Measurements from ENCODE around the gene SHROOM2.
A peak's percentile ranks its signal among the peaks of the same experiment; 100 is the strongest.
"Not testable (repeated sequence)": the region's sequence is repeated elsewhere in the genome, so short reads cannot be mapped to it uniquely, and the experiment has no call there.

The SHROOM2 gene, protein sequence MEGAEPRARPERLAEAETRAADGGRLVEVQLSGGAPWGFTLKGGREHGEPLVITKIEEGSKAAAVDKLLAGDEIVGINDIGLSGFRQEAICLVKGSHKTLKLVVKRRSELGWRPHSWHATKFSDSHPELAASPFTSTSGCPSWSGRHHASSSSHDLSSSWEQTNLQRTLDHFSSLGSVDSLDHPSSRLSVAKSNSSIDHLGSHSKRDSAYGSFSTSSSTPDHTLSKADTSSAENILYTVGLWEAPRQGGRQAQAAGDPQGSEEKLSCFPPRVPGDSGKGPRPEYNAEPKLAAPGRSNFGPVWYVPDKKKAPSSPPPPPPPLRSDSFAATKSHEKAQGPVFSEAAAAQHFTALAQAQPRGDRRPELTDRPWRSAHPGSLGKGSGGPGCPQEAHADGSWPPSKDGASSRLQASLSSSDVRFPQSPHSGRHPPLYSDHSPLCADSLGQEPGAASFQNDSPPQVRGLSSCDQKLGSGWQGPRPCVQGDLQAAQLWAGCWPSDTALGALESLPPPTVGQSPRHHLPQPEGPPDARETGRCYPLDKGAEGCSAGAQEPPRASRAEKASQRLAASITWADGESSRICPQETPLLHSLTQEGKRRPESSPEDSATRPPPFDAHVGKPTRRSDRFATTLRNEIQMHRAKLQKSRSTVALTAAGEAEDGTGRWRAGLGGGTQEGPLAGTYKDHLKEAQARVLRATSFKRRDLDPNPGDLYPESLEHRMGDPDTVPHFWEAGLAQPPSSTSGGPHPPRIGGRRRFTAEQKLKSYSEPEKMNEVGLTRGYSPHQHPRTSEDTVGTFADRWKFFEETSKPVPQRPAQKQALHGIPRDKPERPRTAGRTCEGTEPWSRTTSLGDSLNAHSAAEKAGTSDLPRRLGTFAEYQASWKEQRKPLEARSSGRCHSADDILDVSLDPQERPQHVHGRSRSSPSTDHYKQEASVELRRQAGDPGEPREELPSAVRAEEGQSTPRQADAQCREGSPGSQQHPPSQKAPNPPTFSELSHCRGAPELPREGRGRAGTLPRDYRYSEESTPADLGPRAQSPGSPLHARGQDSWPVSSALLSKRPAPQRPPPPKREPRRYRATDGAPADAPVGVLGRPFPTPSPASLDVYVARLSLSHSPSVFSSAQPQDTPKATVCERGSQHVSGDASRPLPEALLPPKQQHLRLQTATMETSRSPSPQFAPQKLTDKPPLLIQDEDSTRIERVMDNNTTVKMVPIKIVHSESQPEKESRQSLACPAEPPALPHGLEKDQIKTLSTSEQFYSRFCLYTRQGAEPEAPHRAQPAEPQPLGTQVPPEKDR (N-terminal part only)

DNA sequence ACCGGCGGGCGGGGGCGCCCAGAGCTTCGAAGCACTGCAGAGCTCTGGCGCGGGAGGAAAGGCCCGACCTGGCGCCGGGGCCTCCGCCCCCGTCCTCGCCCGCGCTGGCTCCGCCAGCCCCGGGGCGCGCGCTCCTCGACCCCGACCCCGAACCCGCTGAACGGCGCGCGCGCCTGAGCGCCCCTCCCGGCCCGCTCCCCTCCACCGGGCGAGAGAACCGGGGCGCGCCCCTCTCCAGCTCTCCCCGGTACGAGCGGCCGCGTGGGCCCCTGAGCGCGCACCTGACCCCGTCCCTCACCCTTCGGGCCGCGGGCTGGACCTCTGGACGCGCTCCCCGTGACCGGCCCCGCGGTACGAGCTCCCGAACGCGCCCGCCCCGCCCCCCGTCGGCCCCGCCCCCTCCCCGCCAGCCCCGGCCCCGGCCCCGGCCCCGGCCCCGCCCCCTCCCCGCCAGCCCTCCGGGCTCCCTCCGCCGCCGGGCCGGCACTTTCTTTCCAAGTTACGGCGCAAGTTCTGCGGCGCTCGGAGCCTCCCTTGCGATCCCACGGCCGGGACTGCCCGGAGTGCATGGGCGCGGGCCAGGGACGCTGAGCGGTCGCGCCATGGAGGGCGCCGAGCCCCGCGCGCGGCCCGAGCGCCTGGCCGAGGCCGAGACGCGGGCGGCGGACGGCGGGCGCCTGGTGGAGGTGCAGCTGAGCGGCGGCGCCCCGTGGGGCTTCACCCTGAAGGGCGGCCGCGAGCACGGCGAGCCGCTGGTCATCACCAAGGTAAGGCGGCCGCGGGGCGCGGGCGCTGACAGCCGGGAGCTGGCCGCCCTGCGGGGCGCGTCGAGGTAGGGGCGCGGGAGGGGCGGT lies at the start of gene SHROOM2:
SHROOM2 (plus strand) TSS at position 486 of the 854 bp plus-strand sequence; CDS start at position 603, 117 bp downstream.
- peak in 1 of 2 experiments; percentile 24 for DNase-seq

GRCh38 chrX:9737363-9737762 lies 48.9 kb upstream of the SHROOM2 start:
- no peak for DNase-seq

- DNase-seq = no peak
Measured at GRCh38 chrX:9738151-9738550, 48.1 kb upstream of the SHROOM2 start.

GRCh38 chrX:9739130-9739529 lies 47.1 kb upstream of the SHROOM2 start:
- no peak for DNase-seq

DNA sequence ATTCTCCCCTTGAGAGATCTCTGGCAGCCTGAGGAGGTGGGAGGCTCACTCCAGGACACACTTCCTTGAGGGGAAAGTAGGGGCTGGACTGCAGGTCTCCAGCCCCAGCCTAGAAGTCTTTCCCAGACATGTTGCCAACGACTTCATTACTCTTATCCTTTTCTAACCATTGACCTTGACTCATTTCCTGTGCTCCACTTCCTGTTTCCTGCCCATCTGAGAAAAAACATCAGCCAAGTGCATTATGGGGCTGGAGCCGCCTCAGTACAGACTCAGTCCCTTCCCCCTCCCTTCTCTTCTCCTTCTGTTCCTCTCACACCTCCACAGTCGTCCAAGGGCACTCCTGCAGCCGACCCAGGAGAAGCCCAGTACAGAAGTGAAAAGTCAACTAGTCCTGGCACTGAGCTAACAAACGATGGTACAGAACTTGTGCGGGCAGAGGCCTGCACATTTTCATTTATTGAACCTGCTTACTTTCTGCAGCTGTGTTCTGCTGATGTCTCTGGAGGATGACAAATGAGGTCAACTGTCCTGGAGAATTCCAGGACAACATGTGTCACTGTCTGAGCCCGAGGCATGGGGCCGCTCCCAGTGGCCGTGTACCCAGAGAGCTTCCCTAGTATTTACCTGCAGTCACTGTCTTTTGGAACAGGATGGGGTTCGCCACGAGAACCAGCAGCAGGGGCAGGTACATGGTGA lies 40.7 kb upstream of the SHROOM2 start:
- no peak for DNase-seq

DNA sequence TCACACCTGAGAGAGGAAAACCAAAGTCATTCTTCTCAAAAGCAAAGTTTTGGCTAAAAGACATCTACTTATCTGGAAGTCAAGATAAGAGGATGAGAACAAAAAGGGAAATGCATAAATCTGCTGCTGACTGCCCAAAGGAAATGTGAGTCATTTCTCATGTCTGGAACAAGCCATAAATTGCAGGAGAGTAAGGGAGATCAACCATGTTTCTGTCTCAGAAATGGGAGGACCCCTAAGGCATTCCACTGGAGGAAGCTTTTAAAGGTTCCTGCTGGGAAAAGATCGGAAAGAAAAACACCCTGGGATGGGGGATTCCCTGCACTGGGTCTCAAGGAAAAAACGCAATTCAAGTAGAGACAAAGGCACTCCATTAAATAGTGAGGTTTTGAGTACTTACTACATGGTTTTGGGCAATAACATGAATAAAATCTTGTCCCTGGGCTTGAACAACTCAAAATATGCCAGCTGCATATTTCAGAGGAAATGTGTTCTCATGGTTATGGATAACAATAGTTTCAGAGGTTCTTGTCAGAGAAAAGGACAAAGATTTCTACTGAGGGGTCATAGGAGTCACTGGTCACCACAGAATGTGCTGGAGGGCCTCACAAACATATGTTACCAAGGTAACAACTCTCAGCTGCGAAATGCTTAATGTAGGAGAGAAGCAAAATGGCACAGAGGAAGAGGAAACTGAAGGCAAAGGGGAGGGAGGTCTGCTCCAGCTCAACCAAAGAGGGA lies 39.9 kb upstream of the SHROOM2 start:
- no peak for DNase-seq

- DNase-seq = no peak
Measured at GRCh38 chrX:9747644-9748043, 38.6 kb upstream of the SHROOM2 start.

DNA sequence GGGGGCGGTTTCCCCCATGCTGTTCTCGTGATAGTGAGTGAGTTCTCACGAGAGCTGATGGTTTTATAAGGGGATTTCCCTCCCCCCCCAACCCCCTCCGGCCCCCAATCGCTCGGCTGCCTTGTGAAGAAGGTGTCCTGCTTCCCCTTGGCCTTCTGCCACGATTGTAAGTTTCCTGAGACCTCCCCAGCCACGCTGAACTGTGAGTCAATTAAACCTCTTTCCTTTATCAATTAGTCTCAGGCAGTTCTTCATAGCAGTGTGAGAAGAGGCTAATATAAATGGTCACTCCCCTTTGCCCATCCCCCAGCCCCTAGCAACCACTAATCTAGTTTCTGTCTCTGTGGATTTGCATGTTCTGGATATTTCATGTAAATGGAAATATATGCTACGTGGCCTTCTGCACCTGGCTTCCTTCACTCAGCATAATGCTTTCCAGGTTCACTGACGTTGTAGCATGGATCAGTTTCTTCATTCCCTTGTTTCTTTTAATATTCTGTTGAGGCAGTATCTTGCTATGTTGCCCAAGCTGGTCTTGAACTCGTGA lies 37.0 kb upstream of the SHROOM2 start:
- DNase-seq = no peak

- no peak for DNase-seq
Measured at GRCh38 chrX:9757366-9757765, 28.9 kb upstream of the SHROOM2 start.

GRCh38 chrX:9758021-9758638 lies 28.1 kb upstream of the SHROOM2 start:
- DNase-seq = no peak

DNA sequence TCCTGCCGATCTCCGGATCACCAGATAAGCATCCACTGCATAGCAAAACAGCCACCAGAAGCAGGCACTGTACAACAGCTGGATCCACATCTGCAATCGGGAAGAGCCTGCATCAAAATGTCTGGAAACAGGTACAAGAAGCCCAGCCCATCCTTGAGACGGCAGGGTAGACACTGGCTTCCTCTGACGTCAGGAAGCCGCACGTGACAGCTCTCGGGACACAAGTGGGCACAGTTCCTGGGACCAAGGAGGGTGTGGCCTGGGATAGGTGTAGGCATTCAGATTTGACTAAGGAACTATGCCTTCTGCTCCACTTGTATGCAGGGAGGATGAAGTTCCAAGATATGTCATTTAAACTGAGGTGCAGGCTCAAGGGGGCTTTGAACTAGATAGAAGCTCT lies 26.9 kb upstream of the SHROOM2 start:
- no peak for DNase-seq

DNA sequence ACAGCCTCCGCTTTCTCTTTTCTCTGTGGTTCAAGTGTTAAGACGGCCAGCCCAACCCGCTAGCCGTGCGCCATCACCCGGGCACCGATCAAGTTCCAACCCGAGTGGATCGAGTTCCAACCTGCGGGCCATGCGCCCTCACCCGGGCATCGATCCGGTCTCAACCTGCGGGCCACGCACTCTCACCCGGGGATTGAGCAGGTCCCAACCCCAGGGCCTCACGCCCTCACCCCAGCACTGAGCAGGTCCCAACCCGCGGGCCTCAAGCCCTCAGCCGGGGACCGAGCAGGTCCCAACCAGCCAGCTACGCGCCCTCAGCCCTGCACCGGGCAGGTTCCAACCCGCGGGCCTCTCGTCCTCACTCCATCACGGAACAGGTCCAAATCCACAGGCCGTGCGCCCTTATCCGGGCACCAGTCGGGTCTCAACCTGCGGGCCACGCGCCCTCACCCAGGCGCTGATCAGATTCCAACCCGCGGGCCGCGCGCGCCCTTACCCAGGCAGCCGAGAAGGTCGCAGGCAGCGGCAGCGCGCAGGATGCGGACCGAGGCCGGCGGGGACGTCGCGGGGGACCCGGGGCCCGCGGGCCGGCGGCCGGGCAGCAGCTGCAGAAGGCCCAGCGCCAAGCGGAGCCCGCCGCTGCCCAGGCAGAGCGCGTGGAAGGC lies 21.0 kb upstream of the SHROOM2 start:
- DNase-seq = no peak

DNA sequence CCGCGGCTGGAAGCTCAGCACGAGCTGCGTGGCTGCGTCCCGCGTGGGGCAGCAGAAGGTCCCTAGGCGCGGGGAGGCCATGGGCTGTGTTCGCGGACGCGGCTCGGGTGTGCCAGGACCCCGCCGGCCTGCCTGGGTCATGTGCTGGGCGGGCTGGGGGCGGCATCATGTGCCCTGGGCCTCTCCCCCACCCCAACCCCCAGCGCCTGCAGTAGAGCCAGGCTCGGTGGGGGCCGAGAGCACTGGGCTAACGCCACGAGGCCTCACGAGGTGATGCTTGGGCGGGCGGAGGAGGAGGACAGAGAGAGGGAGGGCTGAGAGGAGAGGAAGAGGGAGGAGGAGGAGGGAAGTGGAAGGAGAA lies 20.5 kb upstream of the SHROOM2 start, which contains the start of gene GPR143:
GPR143 (minus strand) TSS at position 111 of the 361 bp plus-strand sequence; CDS start at position 81, 30 bp downstream.
- no peak for DNase-seq

- no peak for DNase-seq
Measured at GRCh38 chrX:9767375-9767774, 18.9 kb upstream of the SHROOM2 start.

- not testable (repeated sequence) for DNase-seq
Measured at GRCh38 chrX:9768321-9768839, 17.8 kb upstream of the SHROOM2 start.

- no peak for DNase-seq
Measured at GRCh38 chrX:9770319-9770718, 15.9 kb upstream of the SHROOM2 start.

DNA sequence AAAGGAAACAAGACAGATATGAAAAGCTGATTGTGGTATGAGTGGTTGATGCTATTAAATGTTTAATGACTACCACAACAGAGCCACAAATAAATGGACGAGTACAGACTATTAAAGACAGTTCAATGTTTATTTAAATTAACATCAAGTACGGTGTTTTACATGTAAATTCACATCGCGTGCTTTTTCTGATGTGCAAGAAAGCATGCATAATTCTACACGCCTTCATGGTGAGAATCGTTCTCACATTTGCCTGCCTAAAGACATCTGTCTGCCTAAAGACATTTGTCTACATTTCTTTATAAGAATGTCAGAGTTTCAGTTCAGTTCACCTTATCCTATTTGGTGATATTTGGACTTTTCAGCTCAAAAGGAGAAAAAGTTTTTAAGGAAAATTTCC lies 13.3 kb upstream of the SHROOM2 start:
- no peak for DNase-seq

GRCh38 chrX:9775930-9776329 lies 10.3 kb upstream of the SHROOM2 start:
- no peak for DNase-seq

DNA sequence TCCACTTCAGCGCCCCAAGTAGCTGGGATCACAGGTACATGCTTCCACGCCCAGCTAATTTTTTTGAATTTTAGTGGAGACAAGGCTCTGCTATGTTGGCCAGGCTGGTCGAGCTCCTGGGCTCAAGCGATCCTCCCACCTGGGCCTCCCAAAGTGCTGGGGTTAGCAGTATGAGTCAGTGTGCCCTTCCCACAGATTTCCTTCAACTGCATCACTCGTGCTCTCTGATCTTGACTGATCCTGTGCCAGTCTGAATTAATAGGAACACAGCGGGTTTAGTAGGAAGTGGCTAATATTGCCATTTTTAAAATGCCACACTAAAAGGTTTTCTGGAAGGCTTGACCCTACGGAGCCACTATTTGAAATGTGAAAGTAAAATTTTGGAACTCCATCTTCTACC lies 4.3 kb upstream of the SHROOM2 start:
- DNase-seq = no peak
